Activated CD4-positive, CD25-positive, alpha-beta regulatory T cell treated with anti-CD3 and anti-CD28 coated beads, Interleukin-2, amount 50 U/mL, for 16 hours (primary cell): ENCODE measurements around the gene DHRS13.
A peak's percentile ranks its signal among the peaks of the same experiment; 100 is the strongest.
"Not testable (repeated sequence)": the region's sequence is repeated elsewhere in the genome, so short reads cannot be mapped to it uniquely, and the experiment has no call there.

ENCODE experiments used
- DNase-seq: peaks from one replicate; pipeline ENCODE4 v3.0.0-alpha.2; 2020; ENCODE audit warnings: low read depth, low spot score

The DHRS13 gene

GRCh38 chr17:28903546-28903841 lies 615 bp upstream of the DHRS13 start:
- not testable (repeated sequence) for DNase-seq

- no peak for DNase-seq
Observed at GRCh38 chr17:28901866-28902818, 737 bp downstream of the DHRS13 start.

DNA sequence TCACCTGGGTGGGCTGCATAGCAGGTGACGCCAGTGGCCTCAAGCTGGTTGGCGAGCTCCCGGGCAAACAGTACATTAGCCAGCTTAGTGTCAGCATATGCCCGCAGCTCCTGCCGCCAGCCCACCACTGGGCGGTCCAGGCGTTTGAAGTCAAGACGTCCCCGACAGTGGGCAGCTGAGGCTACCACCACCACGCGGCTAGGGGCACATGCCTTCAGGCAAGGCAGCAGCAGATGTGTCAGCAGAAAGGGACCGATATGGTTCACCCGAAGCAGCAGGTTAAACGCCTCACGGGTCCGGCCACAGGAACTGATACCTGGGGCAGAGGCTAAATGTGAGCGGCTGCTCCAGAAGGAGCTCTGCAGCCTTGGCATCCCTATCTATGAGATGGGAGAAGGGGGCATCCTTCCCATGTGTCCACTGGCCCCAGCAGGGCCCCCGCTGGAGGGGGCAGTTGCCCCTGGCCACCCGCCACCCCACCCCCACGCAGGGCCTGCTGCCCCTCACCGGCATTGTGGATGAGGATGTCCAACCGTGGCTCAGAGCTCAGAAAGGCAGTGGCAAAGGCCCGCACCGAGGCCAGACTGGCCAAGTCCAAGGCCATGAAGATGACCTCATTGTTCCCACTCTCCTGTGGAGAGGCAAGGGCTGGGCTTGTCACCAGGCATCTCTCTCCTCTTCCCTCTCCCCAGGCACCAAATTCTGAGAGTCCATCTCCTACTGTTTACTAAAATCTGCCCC lies 1.7 kb downstream of the DHRS13 start:
- DNase-seq: no peak

DNA sequence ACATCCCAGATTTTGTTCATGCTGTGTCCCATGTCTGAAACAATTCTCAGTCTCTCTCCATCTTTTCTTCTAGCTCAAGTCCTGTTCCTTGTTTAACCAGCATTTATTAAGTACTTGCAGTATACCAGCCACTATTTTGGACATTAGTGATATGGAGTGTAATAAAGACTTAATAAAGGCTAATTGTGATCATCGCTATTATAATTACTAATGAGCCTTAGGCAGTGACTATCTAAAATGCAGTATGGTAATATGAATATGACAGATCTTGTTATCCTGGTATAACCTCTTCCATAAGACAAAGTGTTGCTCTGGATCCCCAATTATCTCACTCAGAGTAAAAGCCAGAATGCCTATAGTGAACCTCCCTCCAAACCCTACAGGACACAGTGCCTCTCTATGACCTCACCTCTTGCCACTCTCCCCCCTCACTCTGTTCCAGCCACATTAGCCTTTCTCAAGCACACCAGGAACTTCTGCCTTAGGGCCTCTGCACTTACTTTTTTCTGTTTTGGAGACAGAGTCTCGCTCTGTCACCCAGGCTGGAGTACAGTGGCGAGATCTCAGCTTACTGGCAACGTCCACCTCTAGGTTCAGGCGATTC lies 3.6 kb downstream of the DHRS13 start:
- DNase-seq: no peak

GRCh38 chr17:28898527-28898955 lies 4.3 kb downstream of the DHRS13 start:
- DNase-seq: no peak

DNA sequence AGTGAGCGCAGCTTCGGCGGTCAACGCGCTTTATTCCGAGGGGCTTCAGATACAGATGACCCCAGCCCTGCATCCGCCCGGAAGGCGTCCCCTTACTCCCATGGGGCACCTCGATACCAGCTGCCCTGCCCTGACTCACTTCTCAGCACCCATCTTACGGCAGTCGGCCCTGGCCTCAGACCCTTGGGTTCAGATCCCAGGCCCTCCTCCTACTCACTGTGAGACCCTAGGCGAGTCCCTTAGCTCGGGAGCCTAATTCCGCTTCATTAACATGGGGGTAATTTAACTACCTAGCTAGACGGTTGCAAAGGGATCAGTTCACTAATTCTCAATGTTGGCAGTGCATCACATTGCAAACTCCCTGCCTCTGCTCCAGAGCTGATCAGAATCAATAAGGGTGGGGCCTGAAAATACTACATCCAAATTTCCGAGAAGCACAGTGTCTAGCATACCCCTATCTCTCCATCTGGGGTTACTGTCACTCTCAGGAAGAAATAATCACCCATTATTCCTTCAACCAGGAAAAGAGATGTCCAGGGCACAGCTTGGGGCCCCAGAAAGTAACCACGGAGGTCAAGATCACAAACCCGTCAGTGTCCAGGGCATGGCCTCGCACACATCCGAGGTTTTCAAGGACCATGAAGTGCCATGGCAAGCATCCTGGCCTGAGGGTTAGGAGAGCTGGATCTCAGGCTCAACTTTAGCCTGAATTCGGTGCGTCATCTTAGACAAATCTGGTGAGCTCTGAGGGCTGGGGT lies 4.9 kb downstream of the DHRS13 start:
- DNase-seq: no peak

DNA sequence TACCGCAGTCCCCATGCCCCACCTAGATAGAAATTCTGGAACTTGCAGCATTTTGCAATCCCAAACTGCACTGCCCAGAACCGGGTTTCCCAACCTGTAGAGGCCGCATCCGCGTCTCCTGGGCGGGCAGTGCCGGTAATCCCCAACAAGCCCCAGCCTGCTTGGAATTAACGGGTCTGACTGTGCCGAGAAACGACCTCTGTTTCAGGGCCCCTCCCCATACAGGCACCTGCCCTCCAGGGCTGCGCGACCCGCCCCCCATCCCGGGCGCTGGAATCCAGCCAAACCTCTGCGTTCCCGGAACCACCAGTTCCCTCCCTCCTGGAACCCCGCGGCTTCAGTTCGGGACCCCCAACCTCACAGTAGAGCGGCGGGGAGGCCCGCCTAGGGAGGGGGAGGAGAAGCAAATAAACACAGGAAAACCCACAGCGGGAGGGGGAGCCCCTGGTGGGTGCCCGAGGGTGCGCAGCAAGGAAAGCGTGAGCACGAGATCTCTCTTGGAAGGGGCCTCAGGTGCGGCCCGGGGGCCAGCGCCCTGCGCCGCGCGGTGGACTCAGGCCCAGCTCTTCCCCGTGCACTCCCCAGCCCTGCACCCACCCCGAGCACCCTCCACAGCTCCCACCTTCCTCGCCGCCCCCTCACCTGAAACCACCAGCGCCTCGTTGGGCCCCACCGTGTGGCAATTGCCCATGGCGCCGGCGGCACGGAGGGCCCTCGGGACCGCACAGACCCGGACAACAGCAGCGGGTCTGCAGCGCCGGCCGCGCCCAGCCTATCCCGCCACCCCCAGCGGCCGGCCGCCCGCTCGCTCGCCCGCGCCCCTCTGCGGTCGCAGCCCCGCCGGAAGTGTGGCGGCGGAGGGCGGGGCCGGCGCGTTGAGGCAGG lies 5.8 kb downstream of the DHRS13 start, which contains the start of gene FLOT2:
Gene FLOT2, minus strand, starts transcription at position 850 of the 885 bp plus-strand sequence. Its CDS starts 159 bp downstream, at position 691.
- peak; percentile 33 for DNase-seq

DNA sequence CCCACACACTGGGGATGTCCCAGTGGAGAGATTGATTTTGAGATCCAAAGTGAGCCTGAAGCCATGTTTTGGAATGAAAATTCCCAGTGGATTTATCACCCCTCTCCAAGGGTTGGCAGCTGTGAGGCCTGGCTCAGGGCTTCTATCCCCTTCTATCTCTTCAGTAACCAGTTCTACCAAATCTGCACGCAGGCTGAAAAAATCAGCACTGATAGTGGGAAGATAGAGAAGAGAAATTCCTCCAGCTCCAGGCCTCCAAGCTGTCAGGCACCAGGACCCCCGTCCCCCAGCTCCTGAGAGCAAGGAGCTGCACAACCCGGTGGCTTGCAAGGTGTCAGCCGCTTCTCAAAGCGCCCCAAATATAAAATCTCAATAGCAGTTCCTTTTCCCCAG lies 6.4 kb downstream of the DHRS13 start:
- no peak for DNase-seq

DNA sequence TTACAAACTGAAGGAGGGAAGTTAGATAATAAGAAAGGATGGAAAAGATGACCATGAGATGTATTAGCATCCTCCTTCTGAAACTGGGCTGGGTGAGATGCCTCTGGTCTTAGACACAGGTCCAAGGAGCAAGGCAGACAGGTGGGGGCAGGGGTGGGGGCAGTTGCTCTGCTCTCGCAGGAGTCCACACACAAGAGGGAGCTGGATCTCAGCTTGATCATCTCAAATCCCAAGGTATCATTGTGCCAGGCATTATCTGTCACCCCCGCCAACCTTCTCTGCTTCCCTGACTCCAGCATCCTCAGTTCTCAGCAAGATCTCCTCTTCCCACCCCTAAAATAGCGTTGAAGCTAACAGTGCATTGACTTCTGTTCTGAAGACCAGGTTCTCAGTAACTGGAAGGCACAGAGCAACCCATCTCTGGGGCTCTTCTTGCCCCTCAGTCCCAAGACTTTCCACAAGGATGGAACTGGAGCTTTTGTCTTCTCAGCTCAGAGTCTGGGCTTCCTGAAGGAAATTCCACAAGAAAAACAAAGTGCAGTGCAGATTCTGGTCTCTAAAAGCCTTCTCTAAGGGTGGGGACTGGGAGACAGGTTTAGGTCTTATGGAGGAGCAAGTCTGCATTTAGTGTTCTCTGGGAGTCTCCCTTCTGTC lies 7.0 kb downstream of the DHRS13 start:
- DNase-seq: no peak

- not testable (repeated sequence) for DNase-seq
Observed at GRCh38 chr17:28893248-28894183, 9.4 kb downstream of the DHRS13 start.

- DNase-seq: no peak
Observed at GRCh38 chr17:28892024-28892423, 10.9 kb downstream of the DHRS13 start.

DNA sequence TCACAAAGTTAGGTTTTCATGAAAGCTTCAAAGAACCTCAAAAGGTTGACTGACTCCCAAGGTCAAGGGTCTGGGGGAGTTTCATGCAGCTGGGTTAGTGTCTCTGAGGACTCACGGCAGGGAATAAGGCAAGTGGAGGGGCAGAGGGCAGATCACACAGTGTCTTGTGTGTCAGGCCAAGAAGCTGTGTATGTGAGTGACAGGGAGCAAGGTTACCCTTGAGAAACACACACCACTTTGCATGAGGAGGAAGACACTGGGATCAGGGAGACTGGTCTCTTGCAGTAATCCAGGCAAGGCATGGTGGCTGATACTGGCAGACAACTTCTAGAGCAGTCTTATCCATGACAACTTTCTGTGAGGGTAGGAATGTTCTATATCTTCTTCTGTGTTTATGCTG lies 11.7 kb downstream of the DHRS13 start:
- DNase-seq: no peak

DNA sequence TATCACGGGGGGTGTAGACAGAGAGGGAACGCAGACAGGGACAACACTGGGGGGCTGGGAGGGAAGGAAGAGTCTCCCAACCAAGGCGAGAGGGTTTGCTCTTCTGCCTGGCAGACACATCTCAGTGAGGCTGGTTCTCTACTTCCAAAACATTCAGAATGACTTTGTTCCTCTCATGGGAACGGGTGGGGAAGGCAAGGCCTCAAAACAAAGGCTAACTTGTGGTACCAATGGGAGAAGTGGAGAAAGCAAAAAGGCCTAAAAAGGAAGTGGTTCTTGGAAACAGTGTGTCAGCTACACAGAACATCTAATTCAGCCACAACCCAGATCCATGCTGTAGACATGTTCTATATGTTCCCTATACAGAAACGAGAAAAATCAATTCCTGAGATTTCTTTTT lies 12.9 kb downstream of the DHRS13 start:
- no peak for DNase-seq

DNA sequence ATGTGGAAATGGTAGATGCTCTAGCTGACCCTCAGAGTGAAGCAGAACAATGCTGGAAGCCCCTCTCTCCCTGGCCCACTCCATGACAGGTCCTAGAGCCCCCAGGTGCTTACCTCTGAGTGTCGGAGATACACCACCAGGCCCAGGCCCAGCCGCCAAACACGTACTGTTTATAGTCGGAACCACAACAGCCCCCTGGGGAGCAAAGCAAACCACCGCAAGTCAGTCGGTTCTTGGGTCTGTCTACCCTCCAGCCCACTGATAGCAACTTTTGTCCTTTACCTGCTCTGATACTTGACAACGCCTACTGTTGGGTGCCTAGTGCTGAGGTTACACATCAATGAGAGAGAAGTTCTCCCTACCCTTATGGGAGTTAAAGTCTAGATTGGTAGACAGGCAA lies 14.0 kb downstream of the DHRS13 start:
- DNase-seq: no peak

DNA sequence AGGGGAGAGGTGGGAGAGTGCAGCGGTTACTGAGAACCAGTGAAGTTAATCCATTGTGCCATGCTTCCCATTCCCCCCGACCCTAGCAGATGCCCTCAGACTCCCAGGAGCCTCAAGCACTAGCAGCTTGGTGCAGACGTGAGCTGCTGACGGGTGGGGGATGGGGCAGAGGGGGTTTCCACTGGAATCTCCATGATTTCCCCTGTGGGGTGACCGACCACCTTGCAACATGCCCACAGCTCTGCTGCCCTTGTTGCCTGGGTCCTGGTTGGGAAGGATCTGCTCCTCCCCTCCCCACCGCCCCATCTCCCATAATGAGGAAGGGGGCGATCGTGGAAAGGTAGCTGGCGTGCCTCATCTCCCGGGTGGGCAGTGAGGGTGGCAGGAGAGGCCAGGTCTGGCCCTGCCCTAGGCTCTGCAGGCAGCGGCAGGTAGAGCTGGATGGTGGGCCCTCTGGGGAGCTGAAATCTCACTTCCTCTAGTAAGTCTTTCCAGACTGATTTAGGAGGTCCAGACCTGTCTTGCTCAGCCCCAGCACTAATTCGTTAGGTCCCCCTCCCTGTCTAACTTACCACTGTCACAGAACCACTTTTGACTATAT lies 14.9 kb downstream of the DHRS13 start:
- no peak for DNase-seq

DNA sequence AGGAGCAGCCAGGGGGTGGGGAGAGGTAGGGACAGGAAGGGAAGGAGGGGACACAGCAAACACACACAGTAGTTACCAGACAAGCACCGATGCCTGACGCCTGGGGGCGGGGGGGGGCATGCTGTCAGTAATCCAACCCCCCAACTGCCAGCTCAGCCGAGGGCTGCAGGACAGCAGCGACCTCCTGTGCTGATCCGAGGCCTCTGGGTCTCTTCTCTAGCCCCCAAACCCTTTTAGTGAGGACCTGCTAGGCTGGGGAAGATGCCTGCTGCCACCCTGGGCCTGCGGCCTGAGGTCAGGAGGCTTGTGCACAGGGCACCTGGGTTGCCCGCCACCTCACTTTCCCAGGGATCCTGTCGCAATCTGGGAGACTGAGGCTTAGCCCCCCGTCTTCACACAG lies 16.9 kb downstream of the DHRS13 start:
- no peak for DNase-seq

DNA sequence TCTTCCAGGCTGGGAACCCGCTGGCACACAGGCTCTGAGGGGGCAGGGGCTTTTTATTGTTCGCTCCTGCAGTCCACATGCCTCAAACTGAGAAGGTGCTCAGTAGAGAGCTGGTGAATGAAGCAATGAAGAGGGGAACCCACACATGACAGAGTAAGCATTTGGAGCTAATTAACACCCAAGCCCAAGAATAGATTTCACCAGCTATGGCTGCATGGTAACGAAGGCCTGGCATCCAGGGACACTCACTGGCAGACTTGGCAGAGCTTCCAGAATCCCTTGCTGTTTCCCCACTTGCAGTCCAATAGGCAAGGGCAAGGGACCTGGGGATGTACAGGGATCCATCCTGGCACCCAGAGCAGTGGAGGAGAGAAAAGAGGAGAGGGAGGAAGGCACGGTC lies 17.5 kb downstream of the DHRS13 start:
- no peak for DNase-seq

DNA sequence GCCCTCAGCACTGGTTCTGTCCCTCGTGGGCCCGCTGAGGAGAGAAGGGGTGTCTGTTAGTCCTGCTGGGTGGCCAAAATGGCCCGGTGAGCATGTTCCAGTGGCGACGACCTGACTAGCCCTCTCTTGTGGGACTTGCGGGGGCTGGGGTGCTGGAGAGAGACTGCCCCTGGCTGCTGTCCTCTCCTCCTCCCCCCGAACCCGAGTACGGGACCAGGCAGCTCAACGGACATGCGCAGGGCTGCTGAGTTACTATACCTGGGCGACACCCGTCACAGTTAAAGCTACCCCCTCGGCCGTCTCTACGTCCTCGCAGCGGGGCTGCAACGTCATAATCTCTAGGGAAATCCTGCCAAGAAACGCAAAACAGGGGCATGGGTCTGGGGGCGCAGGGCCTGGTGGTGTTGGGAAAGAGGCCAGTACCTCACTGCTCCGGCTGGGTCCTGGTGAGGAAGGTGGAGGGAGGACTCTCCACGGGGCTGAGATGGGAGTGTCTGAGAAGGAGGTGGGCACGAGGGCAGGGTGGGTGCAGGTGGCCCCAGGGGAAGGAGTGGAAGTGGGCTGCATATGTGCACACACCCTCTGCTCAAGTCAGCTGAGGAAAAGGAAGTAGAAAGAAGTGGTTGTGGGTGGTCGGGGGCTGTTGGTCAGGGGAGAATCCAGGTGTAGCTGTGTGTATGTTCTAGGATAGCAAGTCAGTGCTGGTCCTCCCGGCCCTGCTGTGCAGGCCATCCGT lies 18.7 kb downstream of the DHRS13 start:
- DNase-seq: no peak
